NCI-H1694 (cell line): ENCODE results near the gene ZBTB7A.

Experiments
- DNase-seq: peaks from one replicate; lab custom pipeline; 2025; lab: John Stamatoyannopoulos, UW

Gene ZBTB7A

DNA sequence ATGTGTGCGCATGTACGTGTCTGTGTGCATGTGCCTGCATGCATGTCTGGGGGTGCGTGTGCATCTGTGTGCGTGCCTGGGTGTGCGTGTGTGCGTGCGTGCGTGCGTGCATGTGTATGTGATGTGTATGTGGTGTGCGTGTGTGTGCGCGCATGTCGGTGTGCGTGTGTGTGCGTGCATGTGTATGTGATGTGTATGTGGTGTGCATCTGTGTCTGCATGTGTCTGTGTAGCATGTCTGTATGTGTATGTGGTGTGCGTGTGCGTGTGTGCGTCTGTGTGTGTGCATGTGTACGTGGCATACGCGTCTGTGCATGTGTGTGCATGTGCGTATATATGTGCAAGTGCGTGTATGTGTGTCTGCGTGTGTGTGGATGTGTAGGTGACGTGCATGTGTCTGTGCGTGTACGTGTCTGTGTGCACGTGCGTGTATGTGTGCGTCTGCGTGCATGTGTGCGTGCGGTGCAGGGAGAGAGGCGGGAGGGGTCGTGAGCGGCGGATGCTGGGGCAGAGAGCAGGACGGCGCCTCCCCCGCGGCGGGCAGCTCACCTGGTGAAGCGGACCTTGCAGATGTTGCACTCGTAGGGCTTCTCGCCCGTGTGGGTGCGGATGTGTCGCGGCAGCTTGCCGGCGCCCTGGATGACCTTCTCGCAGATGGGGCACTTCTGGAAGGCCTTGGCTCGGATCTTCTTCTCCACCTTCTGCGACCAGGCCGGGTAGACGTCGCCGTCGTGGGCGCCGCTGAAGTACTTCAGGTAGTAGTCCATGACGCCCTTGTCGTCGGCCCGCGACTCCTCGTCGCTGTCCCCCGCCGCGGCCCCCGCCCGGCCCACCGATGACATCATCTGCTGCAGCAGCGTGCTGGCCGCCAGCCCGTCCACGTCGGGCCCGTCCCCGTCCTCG is 13.0 kb downstream of the ZBTB7A start:
- no peak for DNase-seq

DNA sequence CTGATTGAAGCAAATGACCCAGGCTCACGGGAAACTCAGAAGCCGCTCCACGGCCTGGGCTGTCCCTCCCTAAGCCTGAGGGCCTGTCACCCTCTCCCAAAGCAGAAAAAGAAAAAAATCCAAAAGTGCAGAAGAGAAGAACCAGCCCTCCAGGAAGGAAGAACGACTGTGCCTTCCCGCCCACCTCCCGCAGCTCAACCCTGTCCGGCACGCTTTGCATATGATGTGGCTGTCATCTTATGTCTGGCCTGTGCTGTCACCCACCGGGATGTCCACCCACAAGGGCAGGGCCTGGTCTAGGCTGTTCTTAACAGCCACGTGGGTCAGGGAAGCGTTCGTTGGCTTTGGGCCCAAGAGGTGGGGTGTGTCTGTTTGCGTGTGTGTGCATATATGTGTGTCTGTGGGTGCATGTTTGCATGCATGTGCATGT is 13.7 kb downstream of the ZBTB7A start:
- DNase-seq: no peak

DNA sequence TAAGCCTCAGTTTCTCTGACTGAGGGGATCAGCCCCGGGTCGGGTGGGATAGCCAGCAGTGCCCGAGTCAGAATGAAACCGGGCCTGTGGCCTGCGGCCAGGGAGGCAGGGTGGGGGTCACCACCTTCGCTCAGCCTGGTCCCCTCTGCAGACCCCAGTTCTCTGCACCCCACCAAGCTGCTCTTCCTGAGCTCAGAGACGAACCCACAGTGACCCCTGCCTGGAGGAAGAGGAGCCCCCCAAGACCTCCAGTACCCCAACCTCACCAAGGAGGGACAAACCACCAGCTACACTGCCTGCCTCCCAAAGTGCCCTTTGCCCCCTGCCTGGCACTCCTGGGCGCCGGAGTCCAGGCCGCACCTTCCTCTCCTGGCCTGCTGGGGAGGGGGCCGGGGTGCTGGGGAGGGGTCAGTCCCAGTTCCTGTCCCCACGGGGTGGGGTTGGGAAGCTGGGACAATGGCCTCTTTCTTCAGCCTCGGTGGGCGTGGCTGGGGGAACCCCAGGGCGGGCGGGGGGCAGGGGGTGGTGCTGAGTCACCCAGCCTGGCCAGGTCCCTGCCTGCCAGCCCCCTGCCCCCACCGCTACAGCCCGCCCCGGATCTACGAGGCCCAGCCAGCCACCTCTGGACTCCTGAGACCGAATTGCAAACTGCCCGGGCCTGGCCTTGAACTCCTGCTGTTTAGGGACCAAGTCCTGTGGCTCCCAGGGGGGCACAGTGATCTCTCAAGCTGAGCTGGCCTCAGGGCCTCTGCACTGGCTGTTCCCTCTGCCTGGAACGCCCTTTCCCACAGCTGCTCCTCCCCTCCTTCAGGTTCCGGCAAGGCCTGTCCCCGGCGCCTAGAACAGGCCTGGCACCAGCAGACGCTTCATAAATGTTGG is 14.3 kb downstream of the ZBTB7A start:
- DNase-seq: no peak

DNA sequence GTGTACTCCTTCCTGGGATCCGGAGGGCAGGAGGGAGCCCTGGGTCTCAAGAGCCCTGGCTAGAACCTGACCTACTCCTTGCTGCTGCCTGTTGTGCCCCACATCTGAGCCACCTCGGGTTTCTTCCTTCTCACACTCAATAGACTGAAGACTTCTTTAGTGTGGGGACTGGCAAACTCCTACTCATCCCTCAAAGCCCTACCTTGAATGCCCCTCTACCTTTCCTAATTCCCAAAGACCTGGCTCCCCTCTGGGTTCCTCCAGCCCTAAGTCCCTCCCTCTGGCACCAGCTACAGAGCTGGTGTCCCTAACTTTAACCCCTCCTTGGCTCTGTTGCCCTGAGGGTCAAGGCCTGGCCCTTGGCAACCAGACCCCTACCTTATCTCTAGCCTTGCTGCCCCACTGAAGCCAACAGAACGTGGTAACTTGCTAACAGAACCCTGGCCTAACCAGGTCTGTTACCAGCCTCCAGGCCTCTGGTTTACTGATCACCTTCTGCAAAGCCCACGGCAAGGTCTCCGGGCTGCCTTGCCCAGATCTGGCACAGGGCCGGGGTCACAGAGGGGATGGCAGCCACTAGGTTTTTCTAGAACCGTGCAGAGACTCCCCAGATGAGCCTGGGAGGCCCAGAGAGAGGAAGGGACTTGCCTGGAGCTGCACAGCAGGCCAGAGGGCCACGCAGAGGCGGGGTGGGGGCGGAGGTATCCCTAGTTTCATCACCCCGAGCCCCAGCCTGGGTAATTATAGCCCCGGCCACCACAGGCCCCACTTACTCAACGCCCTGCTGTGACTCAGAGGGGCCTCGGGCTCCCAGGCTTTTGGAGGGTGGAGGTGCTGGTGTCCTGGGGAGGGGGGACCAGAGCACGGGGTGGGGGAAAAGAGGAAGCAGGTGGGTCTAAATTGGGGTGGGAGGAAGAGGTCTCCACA is 15.3 kb downstream of the ZBTB7A start:
- no peak for DNase-seq

DNA sequence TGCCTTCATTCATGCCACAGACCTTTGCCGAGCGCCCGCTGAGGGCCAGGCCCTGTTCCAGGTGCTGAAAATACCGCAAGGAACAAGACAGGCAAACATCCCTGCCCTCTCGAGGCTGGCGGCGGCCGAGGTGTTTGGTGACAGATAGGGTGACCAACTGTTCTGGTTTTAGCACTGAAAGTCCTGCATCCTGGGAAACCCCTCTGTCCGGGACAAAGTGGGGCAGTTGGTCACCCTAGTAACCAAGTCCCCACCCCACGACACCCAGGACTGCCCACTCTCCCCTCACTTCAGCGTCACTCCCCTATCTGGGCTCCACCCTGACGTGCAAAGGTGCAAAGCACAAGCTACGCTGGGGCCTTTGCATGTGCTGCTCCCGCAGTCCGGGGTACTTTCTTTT is 17.3 kb downstream of the ZBTB7A start:
- DNase-seq: no peak

DNA sequence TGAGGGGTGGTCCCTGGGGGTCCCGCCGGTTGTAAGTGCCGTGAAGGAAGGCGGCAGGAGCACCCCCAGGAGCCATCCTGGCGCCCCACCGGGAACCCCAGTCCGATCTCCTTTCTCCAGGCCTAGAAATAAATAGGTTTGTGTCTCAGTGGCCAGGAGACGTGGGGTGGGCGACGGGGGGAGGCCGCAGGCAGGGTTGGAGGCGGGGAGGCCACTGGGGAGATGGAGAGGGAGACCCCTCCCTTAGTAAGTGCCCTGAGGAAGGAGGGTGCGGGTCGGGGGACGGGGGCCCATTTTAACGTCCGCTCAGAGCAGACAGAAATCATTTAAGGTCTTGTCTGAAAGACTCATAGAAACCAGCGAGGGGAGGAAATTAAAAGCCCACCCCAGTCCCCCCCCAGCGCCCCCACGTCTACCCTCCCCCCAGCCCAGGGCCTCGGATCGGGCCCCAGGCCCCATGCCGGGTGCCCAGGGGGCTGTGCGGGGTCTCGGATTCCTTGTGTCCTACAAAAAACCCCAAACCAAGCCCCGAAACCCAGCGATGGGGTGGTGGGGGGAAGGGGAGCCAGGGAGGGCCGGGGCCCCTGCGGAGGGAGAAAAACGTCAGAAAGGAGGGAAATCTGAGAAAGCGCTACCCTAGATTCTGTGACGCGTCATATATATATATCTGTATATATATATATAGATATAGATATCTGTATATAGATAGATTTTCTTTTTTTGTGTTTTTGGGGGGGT is 19.6 kb downstream of the ZBTB7A start:
- DNase-seq: no peak

DNA sequence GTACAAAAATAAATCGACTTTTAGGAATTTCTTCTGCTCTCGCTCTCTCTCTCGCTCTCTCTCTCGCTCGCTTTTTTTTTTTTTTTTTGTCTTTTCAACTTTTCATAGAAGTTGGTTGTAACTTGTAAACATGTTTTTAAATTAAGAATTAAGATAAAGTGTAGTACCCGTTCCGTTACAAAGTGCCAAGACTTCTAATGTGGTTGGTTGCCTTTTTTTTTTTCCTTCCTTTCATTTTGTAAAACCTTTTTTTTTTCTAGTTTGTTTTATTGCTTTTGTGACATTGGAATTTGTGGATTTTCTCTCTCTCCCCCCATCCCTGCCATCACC is 20.4 kb downstream of the ZBTB7A start:
- no peak for DNase-seq

DNA sequence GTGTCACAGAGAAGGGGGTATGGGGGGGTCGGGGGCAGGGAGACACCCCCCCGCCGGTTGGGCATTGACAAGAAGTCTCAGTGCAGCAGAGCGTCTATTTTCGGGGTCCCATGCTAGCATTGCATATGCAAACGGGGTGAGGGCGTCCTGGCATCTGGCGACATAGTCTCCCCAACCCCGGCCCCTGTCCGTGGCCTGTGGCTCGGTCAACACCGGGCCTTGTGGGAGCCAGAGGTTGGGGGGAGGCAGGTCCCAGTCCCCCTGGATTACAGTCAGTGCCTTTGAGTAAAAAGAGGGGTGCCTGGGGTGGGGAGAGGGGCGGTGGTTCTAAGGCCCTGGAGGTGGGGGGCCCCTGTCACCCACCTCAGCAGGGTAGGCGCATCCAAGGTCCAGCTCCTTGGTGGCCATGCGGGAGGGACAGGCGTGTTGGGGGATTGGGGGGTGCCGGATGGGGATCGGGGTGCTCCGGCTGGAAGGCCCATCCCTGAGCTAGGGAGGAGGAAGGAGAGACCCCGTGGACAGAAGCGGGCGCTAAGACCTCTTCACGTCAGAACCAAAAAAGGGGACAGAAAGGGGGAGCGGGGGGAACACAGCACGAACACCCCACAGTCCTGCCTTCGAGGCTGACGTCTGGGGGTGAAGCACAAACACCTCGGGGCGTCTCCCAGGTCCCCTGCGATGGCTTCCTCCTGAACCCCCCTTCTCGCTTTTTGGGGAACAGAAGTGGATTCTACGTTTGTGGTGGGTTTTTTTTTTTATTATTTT is 20.9 kb downstream of the ZBTB7A start:
- DNase-seq: no peak

DNA sequence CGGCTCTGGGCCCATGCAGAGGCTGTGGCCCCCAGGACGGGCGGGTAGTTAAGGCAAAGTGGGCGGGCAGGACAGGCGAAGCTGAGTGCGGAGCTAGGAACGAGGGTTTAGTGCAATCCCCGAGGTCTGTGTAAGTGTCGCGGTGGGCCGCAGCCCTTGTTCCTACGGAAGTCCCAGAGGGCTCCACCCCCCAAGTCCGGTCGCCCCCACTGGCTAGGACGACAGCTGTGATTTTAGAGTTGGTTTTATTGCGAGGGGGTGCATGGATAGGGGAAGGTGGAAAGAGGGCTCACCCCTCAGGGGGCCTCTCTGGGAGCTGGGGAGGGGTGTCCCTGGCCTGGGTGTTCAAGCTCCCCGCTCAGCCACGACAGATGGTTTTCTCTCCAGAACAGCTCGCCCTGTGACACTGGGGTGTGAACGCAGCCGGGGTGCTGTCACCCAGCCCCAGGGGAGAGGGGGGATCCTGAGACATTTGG is 21.7 kb downstream of the ZBTB7A start:
- no peak for DNase-seq

DNA sequence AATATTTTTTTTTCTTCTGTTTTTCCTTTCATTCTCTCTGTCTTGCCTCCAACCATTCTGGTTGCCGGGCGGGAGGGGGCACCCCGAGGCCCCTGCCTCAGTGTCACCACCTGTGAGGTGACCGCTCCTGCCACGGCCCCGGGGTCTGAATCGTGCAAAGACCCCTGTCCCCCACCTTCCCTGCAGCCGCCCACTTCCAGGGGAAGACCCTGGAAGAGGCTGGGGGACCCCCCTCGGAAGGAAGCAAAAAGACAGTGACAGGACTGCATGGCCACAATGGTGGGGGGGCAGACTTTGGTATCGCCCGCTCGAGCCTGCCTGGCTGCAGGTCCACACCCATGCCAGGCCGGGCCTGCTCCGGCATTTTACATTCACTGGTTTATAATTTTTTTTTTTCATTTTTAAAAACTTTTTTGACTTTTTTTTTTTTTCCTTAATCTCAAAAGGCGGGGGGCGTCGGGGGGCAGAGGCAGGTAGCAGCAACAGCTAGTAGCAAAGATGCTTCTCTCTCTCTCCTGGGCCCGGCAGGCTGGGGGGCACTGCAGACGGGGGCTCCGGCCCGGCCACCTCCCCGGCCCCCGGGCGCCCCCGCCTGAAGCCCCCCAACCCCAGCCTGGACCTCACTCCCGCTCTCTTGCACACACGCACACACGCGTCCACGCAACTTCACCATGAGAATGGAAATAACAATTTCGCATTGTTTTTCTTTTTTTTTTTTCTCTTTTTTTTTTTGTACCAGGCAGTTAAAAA is 22.6 kb downstream of the ZBTB7A start:
- no peak for DNase-seq

DNA sequence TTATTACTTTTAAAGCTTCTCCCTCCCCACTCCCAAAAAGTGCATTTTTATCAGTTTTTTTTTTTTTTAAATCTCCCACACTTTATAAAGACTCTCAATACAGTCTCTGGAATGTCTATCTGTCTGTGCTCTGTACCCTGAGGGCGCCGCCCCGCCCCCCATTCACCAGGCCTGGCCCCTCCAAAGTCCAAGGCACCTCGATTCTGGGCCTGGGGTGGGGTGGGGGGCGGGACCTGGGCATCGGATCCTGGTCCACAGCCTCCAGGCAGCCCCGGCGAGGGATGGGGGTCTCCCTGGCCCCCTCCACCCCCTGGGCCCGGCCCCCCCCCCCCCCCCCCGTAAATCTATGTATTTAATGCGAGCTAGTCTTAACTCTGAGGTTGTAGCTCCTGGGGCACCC is 23.3 kb downstream of the ZBTB7A start:
- DNase-seq: no peak

DNA sequence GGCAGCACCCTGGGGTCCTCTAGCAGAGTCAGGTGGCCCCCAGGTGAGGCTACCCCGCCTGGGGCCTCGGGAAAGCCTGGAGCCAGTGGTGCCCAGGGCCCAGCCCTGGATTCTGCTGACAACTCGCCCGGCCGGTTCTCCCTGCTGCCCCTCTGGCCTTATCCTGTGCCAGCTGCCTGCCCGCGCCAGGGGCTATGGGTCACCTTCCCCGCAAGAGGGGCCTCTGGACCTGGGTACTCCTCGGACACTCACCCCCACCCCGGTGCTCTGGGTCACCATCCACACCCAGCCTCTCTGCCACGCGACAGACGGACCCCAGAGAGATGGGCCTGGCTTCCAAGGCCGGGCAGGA is 24.0 kb downstream of the ZBTB7A start:
- no peak for DNase-seq

DNA sequence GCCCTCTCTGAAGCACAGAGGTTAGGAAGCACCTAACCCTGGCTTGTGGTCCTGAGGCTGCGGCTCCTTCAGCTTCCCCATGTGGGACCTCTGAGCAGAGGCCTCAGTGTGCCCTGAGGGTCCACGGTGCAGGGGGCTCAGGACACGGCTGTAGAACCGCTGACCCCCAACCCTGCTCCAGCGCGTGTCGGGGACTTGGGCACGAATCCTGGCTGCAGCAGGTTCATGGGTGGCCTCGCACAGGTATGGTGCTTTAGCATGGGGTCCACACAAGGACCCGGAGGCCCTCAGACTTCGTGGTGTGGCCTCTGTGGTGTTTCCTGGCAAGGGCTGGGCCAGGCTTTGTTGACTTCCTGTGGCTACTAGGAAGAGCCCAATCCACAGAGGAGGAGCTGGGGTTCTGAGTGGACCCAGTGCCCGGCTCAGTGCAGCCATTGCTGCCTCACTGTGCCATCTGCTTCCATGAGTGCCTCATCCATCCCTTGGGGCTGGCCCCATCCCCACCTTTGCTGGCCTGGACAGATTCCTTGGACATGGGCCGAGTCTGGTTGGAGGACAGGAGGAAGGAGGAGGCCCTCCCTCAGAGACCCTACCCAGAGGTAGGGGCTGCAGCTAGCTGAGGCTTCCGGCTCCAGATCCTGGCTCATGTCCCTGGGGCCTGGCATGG is 24.5 kb downstream of the ZBTB7A start:
- no peak for DNase-seq

DNA sequence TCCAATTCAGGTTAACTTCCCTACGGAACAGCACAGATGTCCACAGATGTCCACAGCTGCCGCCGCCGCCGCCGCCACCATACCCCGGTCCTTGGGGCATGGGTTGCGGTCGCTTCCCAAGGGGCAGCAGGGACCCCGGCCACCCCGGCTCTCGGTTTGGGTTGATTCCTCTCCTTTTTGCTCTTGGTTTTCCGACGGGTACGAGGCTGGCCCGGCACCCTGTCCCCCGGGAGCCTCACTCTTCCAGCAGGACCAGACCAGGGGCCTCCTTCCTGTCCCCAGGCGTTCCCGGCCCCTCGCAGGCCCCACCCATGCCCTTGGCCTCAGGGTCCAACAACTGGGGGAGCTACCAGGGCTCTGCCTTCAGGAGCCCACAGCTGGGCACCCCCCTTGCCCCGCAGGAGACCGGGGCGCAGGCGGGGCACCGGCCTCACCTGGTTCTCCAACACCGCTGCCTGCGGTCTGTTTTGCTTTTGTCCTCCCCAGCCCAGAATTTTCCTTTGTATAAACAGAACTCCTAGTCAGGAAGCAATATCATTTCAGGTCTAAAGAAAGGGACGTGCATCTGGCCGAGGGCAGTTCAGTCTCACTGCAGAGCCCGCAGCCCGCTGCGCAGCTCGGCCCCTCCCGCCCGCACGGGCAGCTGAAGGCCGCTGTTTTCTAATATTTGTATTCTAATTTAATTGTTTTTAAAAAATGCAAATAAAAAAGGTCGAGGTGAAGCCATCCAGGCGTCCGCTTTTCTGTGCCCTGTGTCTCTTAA is 27.9 kb downstream of the ZBTB7A start:
- DNase-seq: no peak

DNA sequence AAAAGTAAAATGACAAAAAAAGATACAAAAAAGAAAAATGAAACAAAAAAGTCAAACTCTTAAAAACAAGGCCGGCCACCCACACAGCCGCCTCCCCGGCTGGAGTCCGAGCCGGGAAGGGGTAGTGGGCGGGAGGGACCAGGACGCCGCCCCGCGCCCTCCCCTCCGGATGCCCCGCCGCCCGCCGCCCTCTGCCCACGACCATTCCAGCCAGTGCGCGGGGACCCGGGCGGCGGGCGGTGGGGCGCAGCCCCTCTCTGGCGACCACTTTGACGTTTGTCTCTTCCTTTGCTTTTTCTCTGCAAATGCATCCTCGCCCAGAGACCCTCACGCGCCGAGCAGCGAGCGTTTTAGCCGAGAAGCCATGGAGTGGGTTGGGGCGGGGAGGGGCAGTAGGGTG is 28.6 kb downstream of the ZBTB7A start:
- DNase-seq: no peak

DNA sequence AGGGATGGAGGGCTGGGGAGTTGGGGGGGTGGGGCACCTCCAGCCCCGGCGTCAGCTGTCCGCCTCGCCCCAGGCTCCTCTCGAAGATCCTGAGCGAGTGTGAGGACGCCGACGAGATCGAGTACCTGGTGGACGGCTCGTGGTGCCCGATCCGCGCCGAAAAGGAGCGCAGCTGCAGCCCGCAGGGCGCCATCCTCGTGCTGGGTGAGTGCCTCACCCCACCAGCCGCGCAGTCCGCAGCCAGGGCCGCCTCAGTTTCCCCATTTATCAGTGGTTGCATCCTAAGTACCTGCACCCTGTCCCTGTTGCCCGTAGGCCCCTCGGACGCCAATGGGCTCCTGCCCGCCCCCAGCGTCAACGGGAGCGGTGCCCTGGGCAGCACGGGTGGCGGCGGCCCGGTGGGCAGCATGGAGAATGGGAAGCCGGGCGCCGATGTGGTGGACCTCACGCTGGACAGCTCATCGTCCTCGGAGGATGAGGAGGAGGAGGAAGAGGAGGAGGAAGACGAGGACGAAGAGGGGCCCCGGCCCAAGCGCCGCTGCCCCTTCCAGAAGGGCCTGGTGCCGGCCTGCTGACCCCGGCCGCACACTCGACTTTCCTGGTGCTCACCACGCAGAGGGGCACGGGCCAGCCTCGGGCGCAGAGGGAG is 29.3 kb downstream of the ZBTB7A start:
- DNase-seq: no peak

DNA sequence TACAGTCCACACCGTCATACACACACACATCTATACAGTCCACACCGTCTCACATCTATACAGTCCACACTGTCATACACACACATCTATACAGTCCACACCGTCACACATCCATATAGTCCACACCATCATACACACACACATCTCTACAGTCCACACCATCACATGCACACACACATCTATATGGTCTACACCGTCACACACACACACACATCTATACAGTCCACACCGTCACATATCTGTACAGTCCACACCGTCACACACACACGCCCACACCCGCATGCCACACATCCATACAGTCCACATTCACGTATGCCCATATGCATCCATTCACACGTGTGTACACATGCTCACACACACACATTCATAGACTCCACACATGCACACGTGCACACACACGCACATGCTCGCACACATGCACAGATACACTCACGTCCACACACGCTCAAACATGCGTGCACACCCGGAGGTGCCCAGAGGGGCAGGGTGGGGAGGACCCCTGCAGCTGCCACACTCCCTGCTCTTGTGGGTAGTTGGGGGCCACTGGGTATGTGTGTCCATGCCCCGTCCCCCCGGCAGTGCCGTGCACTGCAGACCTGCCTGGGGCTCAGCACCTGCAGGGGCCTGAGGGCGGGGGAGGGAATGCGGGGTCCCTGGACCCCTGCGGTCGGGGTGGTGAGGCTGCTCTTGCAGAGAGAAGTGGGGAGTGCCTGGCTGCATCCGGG is 30.0 kb downstream of the ZBTB7A start:
- no peak for DNase-seq
